ENCODE data around the gene LUM.

The LUM gene, protein sequence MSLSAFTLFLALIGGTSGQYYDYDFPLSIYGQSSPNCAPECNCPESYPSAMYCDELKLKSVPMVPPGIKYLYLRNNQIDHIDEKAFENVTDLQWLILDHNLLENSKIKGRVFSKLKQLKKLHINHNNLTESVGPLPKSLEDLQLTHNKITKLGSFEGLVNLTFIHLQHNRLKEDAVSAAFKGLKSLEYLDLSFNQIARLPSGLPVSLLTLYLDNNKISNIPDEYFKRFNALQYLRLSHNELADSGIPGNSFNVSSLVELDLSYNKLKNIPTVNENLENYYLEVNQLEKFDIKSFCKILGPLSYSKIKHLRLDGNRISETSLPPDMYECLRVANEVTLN

DNA sequence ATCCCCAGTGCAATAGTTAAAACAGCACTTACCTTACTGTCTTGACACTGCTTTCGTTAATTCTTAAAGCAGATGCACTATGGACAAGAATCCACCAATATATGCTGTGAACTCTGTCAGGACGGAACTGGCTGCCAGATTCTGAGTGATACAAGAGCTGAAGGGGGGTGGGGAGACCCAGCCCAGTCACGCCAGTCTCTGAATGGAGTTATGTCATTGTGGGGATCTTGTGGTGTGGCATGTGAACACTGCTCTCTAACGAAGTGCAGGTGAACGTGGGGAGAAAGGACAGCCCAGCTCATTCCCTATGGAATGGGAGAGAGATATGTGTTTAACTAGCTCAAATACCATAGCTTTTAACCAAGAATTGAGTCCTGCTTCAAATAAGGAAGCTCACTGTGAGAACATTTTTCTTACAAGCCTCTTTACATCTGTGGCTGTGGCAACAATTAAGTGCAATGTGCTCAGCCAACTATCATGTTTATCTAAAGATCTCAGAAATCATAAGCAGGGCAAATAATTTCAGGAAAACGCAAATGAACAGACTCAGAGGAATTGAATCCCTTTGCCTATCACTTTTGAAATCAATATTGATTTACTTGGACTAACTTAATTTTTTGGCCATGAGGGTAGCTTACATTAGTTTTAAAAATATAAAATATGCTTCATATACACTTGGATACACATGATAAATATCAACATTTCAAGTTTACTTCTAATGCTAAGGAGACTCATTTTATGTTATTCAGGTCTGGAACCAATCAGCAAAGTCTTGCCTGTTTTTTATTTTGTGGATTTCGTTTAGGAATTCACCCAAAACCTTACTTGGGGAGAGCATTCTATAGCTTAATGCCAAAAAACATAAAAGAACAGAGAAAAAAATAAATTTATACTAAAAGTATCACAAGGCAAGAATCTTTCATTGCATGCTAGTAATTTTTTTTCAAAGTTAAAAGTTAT lies at the start of gene LUM:
TSS of gene LUM (minus strand) at position 129 of the 960 bp plus-strand sequence. CDS start 2,515 bp downstream, outside the sequence.
- no peak for DNase-seq (ENCODE audit: low spot score)

DNA sequence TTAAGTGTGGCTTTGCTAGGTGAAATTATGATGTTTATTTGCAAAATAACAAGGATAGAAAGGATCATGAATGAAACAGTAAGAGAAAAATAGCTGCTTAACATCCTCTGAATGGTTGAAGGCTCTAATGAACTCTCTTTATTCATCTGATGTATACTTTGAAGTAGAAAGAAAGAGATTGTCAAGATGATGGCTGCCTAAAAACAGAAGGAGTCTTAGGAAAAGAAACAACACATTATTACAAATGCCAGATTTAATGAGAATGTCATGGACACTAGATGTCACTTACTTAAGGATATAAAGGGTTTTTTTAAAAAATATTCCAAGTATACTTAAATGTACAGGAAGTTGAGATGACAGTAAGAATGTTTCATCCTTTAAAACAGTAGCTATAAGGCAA lies 49.7 kb upstream of the LUM start:
- DNase-seq (ENCODE audit: low spot score) = no peak

DNA sequence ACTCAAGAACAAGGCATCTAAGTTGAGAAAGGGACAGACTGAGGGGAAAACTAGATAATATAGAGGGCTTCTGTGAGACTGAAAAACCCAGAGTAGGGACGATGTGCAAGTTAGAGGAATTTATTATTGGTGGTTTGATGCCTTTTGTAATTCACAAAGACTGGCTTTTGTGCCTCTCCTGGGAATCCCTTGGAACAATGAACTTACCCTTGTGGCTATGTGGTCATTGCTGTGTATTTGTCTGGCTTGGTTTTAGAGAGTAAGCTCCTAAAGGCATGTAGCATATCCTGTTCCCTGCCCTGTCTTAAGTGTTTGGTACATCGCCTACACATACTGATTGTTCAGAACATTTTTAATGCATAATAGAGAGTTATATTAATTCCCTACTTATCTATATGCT lies 44.7 kb upstream of the LUM start:
- no peak for DNase-seq (ENCODE audit: low spot score)

DNA sequence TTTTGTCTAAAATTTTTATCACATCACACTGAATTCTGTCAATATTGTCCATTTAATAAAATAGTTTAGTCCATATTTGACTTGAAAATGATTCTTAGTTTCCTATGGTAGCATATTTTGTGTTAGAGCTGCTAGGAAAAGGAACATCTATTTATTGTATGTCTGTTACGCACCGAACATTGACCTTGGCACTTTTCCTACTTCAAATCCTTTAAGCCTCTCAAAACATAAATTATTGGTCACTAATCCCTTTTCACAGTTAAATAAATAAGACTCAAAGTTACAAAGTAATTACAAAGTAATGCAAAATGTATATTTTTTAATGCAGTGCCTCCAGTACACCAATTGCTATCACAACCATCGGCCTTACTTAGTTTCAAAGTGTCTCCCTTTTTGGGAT lies 42.8 kb upstream of the LUM start:
- DNase-seq (ENCODE audit: low spot score) = no peak

DNA sequence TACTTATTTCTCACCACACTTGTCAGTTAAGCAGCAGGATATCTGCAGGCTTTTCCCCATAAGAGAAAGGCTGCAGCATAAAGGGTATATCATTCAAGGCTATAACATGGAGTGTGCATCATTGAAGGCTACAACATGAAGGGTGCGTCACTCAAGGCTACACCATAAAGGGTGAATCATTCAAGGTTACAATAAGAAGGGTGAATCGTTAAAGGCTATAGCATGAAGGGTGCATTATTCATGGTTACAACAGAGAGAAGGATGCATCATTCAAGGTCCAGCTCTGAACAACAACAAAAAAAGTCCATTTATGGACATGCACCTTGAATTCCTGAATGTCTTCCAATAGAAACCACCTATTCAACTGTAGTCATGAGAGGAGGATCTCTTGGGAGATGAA lies 32.8 kb upstream of the LUM start:
- no peak for DNase-seq (ENCODE audit: low spot score)

DNA sequence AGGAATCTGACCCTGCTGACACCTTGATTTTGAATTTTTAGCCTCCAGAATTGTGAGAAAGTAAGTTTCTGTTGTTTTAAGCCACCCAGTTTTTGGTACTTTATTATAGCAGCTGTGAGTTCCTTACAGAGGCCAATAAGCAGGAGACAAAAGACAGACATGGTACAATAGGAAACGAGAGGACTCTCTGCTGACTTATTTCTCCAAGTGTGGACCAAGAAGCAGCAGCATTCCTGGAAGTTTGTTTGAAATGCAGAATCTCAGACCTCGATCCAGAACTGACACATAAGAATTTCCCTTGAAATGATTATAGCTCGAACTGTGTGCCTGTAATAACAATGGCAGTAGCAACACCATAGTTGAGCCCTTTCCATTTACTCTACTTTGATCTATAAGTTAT lies 31.9 kb upstream of the LUM start:
- DNase-seq (ENCODE audit: low spot score) = no peak

DNA sequence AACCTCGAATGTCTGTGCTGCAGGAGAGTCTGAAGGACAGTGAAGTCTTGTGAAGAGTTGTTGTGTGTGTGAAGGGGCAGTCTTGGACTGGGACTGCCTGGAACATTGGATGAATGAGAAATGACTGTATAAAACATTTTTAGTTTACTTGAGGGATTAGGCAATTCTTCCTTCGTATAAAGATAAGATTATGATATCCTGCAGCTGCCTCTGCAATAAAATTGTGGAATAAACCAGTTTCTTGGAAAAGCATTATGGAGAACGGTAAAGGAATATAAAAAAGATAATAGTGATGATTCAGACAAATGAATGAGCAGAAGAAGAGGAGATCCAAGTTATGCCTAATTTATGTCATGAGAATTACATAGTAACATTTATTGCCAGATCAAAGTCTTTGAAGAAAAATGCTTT lies 30.9 kb upstream of the LUM start:
- no peak for DNase-seq (ENCODE audit: low spot score)

DNA sequence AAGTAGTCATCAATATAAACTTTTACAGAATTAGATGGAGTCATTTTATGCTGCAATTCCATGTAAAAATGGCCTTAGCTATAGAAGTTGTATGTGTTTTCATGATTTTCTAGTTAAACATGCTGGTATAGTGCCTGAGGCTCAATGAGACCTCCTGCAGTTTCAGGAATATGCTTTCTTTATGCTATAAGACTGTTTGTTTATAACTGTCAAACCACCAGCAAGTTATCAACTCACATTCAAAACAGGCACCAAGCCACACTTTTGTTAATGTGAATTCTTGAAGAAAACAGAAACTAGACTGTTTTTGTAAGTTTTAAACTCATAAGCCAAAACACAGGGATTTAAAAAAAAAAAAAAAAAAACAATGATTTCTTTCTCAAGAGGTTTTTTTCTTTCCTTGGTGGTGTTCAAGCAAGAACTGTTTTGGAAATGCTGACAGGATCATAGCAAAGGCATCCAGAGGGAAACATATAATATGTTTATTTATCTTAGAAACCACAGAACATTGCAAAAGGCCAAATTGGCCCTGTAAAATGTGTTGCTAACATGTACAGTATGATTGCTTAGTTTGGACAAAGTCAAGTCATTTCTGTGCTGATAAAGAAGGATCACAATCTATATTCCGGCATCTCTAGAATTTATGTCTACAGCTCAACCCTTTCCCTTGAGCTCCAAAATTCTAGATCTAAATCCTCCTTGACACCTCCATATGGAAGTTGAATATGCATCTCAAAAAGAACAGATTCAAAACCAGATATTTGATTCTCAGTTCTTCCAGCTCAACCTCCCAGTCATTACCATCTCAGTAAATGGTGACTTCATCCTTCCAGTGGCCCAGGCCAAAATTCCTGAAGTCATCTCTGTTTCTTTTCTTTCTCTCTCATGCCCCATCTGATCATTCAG lies 29.0 kb upstream of the LUM start:
- no peak for DNase-seq (ENCODE audit: low spot score)

DNA sequence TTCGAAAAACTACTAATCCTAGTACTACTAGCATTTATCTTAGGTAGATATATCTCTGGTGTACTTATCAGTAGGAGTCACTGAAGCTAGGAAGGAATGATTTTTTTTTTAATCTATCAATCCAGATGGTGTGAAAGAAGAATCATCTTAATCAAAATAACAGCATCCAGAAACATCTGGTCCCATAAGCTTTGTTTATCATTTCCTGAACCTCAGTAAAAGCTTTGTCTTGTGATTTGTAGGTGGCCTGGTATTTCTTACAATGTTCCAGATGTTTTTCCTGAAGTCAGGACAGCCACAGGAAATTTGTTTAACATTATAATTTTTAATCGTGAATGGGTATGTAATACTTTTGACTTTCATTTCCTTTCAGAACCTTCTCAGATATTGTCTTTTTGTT lies 28.0 kb upstream of the LUM start:
- no peak for DNase-seq (ENCODE audit: low spot score)

DNA sequence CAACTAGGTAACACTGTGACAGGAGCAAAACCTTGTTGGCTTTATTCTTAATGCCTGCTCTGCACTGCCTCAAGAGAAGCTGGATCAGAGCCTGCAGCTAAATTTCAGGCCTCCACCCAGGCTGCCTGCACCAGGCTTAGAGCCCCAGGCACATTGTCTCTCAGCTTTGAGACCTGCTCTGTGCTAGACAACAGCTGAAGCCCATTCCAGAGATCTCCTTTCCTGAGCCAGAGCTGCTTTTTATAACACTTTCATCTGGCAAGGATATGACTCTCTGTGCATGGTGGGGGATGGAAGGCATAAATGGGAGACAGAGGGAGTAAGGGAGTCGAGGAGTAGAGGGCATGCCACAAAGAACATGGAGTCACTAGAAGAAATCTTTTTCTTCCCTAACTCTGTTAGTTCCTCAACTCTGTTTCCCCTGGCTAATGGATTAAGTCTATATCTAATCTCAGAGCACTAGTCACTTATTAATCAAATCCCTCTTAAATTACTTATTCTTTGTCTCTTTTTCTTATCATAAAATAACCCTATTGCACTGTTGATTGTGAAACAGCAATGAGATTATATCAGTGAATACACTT lies 27.1 kb upstream of the LUM start:
- DNase-seq (ENCODE audit: low spot score) = no peak

DNA sequence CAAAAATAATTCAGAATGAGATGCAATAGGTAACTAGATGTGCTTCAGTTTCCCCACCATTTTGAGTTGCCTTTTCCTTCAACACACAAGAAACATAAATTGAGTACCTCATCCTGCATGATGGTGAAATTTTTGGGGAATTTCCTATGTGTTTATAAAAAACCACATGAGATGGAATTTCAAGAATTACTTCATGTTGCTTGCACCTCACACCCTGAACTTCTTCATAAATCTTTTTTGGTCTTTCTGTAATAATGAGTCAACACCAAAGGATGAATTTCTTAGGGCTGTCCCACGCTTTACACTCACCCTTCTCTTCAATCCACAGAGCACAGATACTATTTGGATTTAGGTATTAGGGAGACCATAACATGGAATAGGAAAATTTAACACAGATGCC lies 22.6 kb upstream of the LUM start:
- no peak for DNase-seq (ENCODE audit: low spot score)

DNA sequence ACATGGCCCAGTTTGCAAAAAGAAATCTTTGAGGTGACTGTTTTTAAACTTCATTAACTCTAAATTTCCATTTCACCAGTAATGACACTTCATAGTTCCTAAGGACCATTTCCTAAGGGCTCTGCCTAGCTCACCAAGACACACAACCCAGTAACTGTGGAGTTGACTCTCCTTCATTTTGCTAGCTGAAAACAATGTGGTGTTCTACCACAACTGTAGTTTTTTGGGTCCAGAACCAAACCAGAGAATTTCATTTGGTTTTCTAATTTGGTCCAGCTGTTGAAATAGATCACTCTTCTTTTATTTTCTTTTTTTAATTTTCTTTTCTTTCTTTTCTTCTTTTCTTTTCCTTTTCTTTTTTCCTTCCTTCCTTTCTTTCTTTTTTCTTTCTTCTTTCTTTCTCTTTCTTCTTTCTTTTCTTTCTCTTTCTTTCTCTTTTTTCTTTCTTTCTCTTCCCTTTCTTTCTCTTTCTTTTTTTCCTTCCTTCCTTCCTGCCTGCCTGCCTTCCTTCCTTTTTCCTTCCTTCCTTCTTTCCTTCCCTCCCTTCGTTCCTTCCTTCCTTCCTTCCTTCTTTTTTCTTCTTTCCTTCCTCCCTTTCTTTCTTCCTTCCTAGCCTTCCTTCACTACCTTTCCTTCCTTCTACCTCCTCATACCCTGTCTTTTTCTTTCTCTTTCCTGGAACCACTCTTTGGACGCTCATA lies 18.5 kb upstream of the LUM start:
- no peak for DNase-seq (ENCODE audit: low spot score)

DNA sequence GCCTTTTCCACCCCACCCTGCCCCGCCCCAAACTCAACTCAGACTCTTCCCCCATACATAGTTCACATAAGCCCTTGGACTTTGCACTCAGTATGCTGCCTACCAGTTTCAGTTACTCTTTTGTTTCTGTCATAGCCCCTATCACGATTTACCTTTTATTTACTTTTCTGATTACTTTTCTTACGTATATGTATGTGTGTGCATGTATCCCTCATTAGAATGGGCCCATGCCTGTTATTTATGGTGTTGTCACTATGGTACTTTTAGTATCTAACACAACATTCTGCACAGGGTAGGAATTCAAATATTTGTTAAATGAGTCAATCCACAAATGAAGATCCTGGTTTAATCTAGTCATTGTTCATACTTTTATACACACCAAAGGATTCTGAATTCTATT lies 16.5 kb upstream of the LUM start:
- no peak for DNase-seq (ENCODE audit: low spot score)

DNA sequence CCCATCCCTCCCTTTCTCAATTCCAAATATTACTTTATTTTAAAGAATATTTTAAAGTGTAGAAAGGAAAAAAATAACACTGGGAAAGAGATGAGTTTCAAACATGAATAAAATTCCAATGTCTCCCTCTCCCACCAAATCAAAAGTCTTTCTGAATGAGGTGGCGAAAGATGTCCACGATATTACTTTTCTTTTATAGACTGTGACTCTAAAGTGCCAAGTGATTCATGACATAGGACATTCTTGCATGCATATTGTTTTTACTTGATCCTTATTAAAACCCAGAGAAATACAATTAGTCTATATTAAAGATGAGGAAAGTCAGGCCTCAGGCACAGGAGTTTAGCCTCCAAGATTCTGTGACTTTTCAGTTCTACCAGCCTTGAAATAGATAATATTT lies 16.0 kb upstream of the LUM start:
- DNase-seq (ENCODE audit: low spot score) = no peak

DNA sequence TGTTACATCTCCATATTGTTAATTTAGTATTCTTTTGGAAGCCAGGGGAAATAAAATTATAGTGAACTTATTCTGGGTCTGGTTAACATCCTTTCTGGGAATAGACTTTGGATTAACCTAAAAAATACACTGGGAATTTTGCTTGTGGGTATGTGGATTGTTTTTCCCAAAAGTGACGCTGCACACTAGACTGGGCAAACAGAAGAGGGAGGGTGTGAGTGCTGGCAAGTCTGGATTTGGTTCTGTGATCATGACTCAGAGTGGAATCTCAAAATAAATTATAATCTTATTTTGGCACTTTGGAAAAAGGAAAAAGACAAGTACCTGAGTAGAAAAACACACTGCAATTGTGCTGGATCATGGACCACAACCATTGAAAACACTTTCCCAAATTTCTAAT lies 15.2 kb upstream of the LUM start:
- no peak for DNase-seq (ENCODE audit: low spot score)

DNA sequence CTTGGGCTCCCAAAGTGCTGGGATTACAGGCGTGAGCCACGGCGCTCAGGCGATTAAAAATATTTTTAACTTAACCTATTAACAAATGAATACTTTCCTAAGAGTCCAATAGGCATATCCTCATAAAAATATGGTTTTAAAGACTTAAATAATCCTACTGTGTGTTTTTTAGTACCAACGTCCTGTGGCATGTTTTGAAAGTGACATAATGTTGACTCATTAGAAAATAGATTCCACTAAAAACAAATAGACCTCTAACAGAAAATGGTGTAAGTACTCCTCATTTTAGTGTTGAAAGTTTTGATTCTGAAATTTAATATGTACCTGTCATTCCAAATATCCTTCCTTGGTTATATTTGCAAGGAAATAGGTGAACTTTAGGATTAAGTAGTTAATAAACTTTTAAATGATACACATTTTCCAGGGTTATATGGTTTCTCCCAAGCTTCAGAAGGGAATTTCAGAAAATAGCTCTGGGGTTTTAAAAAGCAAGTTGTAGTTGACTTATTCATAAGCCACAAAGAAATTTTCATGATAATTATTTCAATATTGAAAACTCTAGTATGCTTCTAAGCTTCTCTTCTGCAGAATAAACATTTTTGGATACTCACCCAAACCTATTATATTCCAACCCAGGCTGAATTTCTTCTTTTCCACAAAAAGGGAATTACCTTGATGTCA lies 12.1 kb upstream of the LUM start:
- DNase-seq (ENCODE audit: low spot score) = no peak

DNA sequence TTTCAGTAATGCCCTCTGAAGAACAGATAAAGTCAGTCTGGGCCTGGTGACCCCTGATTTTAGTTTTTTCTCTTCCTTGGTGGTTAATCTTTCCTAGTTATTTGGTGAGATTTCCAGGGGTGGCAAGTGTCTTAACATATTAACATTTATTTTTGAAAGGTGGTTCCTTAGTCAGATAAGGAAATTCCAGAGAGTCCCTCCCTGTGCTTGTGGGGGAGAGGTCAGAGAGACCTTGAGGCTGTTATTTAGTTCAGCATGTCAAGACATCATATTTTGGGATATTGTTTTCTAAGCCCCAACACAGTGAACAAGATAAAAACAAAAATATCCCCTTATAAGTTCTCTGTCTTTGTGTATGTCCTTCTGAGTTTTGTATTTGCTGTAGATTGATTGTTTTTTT lies 9.5 kb upstream of the LUM start:
- no peak for DNase-seq (ENCODE audit: low spot score)

DNA sequence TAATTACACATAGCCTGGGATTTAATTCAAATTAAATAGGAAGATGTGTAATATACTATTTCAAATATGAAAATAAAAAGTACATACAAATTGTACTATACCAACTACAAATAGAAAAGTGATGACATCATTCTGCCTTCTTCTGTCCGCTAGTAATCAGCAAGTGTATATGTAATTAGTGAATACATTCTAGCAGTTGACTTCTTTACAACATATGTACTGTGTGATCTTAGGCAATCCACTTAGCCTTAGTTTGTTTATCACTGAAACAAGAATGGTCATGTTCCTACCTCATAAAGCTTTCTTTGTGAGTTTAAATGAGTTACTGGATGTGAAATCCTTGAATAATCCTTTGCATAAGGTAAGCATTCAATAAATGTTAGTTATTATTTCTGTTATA lies 7.8 kb upstream of the LUM start:
- no peak for DNase-seq (ENCODE audit: low spot score)

DNA sequence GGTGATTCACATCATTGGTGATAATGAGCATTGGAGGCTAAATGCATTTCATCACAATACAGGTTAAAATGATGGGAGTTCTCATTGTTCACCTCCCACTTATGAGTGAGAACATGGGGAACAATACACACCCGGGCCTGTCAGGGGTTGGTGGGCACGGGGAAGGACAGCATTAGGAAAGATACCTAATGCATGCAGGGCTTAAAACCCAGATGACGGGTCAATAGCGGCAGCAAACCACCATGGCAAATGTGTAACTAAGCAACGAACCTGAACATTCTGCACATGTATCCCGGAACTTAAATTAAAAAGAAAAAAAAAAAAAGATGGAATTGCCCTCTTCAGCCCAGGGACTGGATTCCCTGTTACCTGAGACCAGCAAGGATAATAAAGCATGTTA lies 2.3 kb upstream of the LUM start:
- DNase-seq (ENCODE audit: low spot score) = no peak

DNA sequence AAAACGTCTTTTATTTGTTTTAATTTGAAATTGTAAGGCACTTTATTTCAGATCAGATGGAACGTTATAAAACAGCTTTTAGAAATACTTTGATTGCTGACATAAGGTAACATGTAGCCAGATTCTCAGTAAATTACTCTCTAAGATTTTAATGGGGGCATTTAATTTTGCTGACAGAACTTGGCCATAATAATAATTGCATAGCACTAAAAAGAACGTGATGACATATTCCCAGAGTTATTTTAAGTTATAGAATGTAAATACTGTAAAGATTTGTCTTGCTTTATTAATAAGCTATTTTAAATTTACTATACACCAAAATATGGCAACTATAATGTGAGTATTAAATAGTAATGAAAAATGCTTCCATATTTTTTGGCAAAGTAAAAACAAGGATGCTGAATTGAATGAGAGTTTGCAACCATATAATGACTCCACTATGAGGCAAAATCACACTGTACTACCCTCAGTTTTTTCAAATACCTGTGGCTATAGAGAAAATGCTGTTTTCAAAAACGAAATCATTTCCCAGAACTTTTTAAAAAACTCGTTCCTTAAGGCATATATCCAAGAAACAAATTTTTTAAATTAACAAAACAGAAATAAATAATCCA lies 876 bp downstream of the LUM start:
- DNase-seq (ENCODE audit: low spot score) = no peak
